ENCODE results near the gene NCKIPSD. TPM values are rescaled to one million over a fixed set of nuclear protein-coding genes. Genes with fewer than 3 reads are reported as not detected.

The NCKIPSD gene
- total RNA-seq, 2 experiments from 2014 or later, result 27.3 to 28.7 TPM

- Mint-ChIP-seq H3K27ac (no peak overlapping the region), H3K4me1 (ENCODE audit: low read depth) (peaks cover 6% of the 10 kb centered on the region), H3K36me3 (ENCODE audit: low read depth) (peaks cover 12% of the 10 kb centered on the region), H3K4me3 (no peak overlapping the region), H3K27me3 (ENCODE audit: low read depth) (no peaks in the 10 kb centered on the region), H3K9me3 (no peaks in the 10 kb centered on the region)
- CTCF ChIA-PET, result interaction anchor here (0.6 to 3.7 kb wide), 5 partner anchors 11 to 66 kb away, joined by 4 to 16 read pairs (median 5); partner anchors contain the start of gene SLC26A6
- intact Hi-C loops (cut with micrococcal nuclease), result no loop called here
- no peak for DNase-seq
These were observed 61.7 kb downstream of the NCKIPSD start for GRCh38 chr3:48623851-48624547.

Small RNAs within 50 kb of the gene (microRNA-seq; reads per million reads assigned to microRNA genes)
- gene MIR4793 (ENCODE audit: borderline microRNAs expressed, borderline replicate concordance), result not detected

Other genes with a start within 250 kb of the NCKIPSD start
- gene CCDC51, start 245.8 kb downstream of the NCKIPSD start, total RNA-seq, result 10 to 100 TPM; 16.4 to 17.4 TPM
- 100 to 1,000 TPM; 319 to 353 TPM for gene TMA7, start 245.7 kb downstream of the NCKIPSD start, total RNA-seq
- gene ATRIP, start 239.2 kb downstream of the NCKIPSD start, total RNA-seq, result 10 to 100 TPM in 1 of 2 experiments, 1 to 10 TPM in 1; 8.9 to 10.0 TPM
- 10 to 100 TPM; 85.7 to 90.3 TPM for gene SHISA5, start 181.7 kb downstream of the NCKIPSD start, total RNA-seq
- gene PFKFB4, start 129.1 kb downstream of the NCKIPSD start, total RNA-seq, result 1 to 10 TPM; 5.1 to 5.4 TPM
- gene UCN2, start 122.1 kb downstream of the NCKIPSD start, total RNA-seq, result not detected
- 1 to 10 TPM in 1 of 2 experiments, under 1 TPM in 1; 0.84 to 1.0 TPM for gene COL7A1, start 90.6 kb downstream of the NCKIPSD start, total RNA-seq
- gene UQCRC1, start 76.3 kb downstream of the NCKIPSD start, total RNA-seq, result 100 to 1,000 TPM; 211 to 232 TPM
- not detected for gene TMEM89, start 64.1 kb downstream of the NCKIPSD start, total RNA-seq
- 10 to 100 TPM; 24.3 to 24.7 TPM for gene SLC26A6, start 50.5 kb downstream of the NCKIPSD start, total RNA-seq
- 1 to 10 TPM; 4.9 to 5.1 TPM for gene CELSR3, start 23.0 kb downstream of the NCKIPSD start, total RNA-seq
- 10 to 100 TPM; 64.3 to 68.3 TPM for gene IP6K2, start 31.3 kb upstream of the NCKIPSD start, total RNA-seq
- gene PRKAR2A, start 162.0 kb upstream of the NCKIPSD start, total RNA-seq, result 10 to 100 TPM; 18.5 to 21.7 TPM
- 10 to 100 TPM; 12.9 to 16.2 TPM for gene SLC25A20, start 213.0 kb upstream of the NCKIPSD start, total RNA-seq
- gene ARIH2, start 232.9 kb upstream of the NCKIPSD start, total RNA-seq, result 10 to 100 TPM; 96.1 to 99.1 TPM